Suprapubic skin (tissue), 3 donors: ENCODE measurements around the gene NDST3.

Experiments
- EP300 ChIP-seq: sonication (generic); formaldehyde crosslinking; IDR thresholded peaks from one replicate; pipeline ENCODE4 v1.6.1; 2017; ENCODE audit warnings: antibody characterized with exemption
- POLR2A ChIP-seq, 2 donors: fragments of 450-650 bp; IDR thresholded peaks; one replicate each; pipeline ENCODE4 v1.6.1; 2017; ENCODE audit warnings: antibody characterized with exemption in 2 of 2, mild to moderate bottlenecking in 2 of 2, moderate library complexity in 2 of 2
- TF ChIP-seq, protein P1 (sequence below), 2 donors: fragments of 200-600 bp in 1 of 2; fragments of 450-650 bp in 1 of 2; sonication (generic) in 1 of 2; IDR thresholded peaks; one replicate each; pipeline ENCODE4 v1.5.1; 2016 to 2019; ENCODE audit warnings: antibody characterized with exemption in 2 of 2, mild to moderate bottlenecking in 1 of 2, moderate library complexity in 1 of 2

DNA sequence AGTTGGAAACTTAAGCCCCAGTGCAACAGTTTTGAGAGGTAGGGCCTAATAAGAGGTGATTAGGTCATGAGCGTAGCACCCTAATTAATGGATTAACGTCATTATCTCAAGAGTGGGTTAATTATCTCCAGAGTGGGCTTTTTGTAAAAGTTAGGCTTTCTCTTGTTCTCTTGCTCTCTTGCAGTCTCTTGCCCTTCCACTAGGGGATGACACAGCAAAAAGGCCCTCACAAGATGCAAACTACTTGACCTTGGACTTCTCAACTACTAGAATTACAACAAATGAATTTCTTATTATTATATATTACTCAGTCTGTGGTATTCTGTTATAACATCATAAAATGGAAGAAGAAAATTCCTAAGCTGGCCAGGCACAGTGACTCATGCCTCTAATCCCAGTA, 22.1 kb upstream of the NDST3 start:
- TF ChIP-seq EP300 (no peak), POLR2A (IDR thresholded peaks at IDR 0.05) (no peak)
- TF ChIP-seq, protein P1, sequence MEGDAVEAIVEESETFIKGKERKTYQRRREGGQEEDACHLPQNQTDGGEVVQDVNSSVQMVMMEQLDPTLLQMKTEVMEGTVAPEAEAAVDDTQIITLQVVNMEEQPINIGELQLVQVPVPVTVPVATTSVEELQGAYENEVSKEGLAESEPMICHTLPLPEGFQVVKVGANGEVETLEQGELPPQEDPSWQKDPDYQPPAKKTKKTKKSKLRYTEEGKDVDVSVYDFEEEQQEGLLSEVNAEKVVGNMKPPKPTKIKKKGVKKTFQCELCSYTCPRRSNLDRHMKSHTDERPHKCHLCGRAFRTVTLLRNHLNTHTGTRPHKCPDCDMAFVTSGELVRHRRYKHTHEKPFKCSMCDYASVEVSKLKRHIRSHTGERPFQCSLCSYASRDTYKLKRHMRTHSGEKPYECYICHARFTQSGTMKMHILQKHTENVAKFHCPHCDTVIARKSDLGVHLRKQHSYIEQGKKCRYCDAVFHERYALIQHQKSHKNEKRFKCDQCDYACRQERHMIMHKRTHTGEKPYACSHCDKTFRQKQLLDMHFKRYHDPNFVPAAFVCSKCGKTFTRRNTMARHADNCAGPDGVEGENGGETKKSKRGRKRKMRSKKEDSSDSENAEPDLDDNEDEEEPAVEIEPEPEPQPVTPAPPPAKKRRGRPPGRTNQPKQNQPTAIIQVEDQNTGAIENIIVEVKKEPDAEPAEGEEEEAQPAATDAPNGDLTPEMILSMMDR (IDR thresholded peaks at IDR 0.05), result no peak
